HG03159 (cell line): Measurements from ENCODE around the gene GLUD1.
"Not testable (repeated sequence)": the region's sequence is repeated elsewhere in the genome, so short reads cannot be mapped to it uniquely, and the experiment has no call there.

Source experiments
- ATAC-seq: cut with Tn5 transposase; IDR thresholded peaks from one replicate; pipeline ENCODE4 v1.9.1; 2021; ENCODE audit warnings: mild to moderate bottlenecking, moderate library complexity; ENCODE audit not compliant: unreplicated experiment

GLUD1 gene

GRCh38 chr10:87092376-87092860 lies 2.2 kb downstream of the GLUD1 start:
- ATAC-seq, result no peak

GRCh38 chr10:87090779-87091178 lies 3.9 kb downstream of the GLUD1 start:
- no peak for ATAC-seq

- no peak for ATAC-seq
These were observed 4.9 kb downstream of the GLUD1 start for GRCh38 chr10:87089746-87090145.

GRCh38 chr10:87085537-87085936 lies 9.1 kb downstream of the GLUD1 start:
- no peak for ATAC-seq

GRCh38 chr10:87084291-87084782 lies 10.3 kb downstream of the GLUD1 start:
- ATAC-seq, result peak; percentile 70

- ATAC-seq, result peak; percentile 35
These were observed 10.9 kb downstream of the GLUD1 start for GRCh38 chr10:87083576-87084290.

- not testable (repeated sequence) for ATAC-seq
These were observed 12.4 kb downstream of the GLUD1 start for GRCh38 chr10:87082219-87082618.

GRCh38 chr10:87081574-87081973 lies 13.1 kb downstream of the GLUD1 start:
- ATAC-seq, result not testable (repeated sequence)

GRCh38 chr10:87080621-87081020 lies 14.0 kb downstream of the GLUD1 start:
- not testable (repeated sequence) for ATAC-seq

GRCh38 chr10:87079106-87079836 lies 15.4 kb downstream of the GLUD1 start:
- no peak for ATAC-seq

GRCh38 chr10:87076421-87076820 lies 18.2 kb downstream of the GLUD1 start:
- ATAC-seq, result not testable (repeated sequence)

- ATAC-seq, result no peak
These were observed 22.2 kb downstream of the GLUD1 start for GRCh38 chr10:87072449-87072848.

- ATAC-seq, result no peak
These were observed 26.4 kb downstream of the GLUD1 start for GRCh38 chr10:87068281-87068680.

GRCh38 chr10:87066865-87067264 lies 27.8 kb downstream of the GLUD1 start:
- no peak for ATAC-seq

GRCh38 chr10:87066178-87066577 lies 28.5 kb downstream of the GLUD1 start:
- ATAC-seq, result no peak

GRCh38 chr10:87064651-87065050 lies 30.0 kb downstream of the GLUD1 start:
- ATAC-seq, result no peak

- ATAC-seq, result no peak
These were observed 34.2 kb downstream of the GLUD1 start for GRCh38 chr10:87060280-87060928.

GRCh38 chr10:87059401-87059800 lies 35.2 kb downstream of the GLUD1 start:
- no peak for ATAC-seq

GRCh38 chr10:87058171-87058570 lies 36.5 kb downstream of the GLUD1 start:
- ATAC-seq, result no peak

GRCh38 chr10:87054373-87055295 lies 40.0 kb downstream of the GLUD1 start:
- ATAC-seq, result no peak
